Kidney tubule cell (primary cell): ENCODE data around the gene PTPN2.
"Not testable (repeated sequence)": the region's sequence is repeated elsewhere in the genome, so short reads cannot be mapped to it uniquely, and the experiment has no call there.

Experiments used
- DNase-seq: peaks from one replicate; pipeline ENCODE4 v3.0.0-alpha.2; 2018; ENCODE audit warnings: low spot score

PTPN2 gene

DNA sequence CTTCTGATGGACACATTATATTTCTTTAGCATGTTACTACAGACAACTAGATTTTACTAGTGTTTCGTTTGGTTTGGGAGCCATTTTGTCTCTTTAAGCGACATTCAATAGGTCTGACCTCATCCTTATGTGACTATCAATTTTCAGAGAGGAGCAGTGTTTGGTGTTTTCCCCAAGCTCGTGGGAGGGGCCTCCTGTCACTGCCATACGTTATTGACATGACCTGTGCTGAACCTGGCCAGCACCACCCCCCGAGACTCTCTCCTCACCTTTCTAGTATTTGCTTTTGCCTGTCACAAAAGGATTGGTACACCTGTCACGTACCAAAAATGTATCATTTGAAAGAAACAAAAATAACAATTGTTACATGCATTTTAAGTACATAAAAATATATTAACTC is 111.9 kb downstream of the PTPN2 start:
- DNase-seq = no peak

DNA sequence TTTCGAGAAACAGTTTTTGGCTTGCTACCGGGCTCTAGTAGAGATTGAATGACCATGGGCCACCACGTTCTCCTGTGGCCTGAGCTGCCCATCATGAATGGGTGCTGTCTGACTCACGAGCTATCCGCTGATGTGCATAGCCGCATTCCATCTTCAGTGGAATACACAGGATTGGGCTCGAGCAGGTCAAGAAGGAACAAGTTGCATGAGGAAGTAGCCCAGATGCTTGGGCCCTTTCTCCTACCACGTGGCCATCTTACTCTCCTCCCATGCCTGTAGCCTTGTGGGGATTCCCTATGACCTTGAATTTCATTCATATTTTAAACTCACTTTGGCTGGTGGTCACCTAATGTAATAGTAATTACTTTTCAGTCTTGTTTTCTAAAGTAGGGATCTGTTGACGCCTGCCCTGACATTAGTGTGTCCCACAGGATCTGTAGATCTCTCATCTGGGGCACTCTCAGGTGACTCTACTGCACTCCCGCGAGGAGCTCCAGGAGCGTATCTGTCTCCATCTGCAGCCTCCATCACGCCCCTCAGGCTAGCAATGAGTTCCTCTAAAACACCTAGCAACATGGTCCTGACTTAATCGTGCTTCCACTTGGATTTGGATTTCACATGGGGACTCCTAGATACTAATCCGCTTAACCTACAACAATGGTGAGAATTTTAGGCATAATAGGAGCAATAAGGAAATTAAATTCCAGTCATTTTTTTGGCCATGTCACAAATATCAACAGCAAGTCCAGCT is 113.4 kb downstream of the PTPN2 start:
- DNase-seq = no peak

DNA sequence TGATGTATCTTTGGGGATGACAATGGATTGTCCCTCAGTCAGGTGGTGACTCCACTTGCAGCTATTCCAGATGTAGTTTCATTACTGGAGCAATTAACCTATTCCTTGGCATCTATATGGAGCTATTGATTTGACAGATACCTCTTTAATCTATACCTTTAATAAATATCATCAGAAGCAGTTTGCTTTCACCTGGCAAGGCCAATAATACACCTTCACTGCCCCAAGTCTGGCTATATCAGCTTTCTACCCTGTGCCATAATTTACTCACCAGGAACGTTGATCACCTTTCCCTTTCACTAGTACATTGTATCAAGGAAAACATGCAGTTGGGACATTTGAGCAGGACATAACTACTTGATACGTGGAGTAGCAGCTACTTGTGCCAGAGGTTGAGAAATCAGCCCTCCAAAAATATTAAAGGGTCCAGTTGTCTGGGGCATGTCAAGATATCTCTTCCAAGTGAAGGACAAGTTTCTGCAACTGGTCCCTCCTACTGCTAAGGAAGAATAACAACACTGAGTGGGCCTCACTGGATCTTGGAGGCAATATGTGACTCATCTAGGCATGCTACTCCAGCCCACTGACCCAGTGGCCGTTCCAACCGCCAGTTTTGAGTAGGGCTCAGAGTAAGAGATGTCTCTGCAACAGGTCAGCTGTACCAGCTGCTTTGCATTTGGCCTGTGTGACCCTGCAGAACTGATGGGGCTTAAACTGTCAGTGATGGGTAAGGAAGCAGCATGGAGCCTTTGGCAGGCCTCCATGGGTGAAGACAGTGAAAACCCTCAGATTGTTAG is 114.2 kb downstream of the PTPN2 start:
- DNase-seq = no peak

DNA sequence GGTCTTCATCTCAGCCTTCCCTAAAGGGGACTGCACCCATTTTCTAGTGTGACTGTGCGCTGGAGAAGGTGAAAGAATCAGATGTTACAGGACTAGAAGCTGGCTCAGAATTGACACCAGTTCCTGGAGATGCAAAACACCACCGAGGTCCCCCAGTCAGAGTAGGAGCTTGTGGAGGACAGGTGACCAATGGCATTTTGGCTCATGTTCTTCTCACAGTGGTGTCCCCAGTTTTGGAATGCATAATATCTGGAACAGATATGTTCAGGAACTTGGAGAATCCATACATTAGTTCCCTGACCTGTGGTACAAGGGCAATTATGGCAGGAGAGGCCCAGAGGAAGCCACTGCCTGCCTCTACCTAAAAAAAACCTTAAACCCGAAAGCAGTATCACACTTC is 114.9 kb downstream of the PTPN2 start:
- no peak for DNase-seq

DNA sequence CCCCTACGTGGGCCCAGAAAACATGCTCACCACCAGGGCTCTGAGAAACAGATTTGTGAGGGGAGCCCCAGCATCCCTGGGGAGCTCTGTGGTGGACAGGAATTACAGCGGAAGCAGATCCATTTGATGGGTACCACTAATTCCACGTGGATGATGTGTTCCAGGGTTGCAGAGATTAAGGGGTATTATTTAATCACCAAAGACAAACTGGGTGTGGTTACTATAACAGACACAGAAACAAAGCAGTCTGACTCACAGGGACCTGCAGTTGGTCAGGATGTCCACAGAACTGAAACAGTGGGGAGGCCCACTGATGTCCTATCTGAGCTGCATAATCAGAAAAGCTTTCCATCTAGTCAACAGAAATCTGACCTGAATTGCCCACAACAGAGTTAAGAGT is 115.4 kb downstream of the PTPN2 start:
- DNase-seq = no peak

DNA sequence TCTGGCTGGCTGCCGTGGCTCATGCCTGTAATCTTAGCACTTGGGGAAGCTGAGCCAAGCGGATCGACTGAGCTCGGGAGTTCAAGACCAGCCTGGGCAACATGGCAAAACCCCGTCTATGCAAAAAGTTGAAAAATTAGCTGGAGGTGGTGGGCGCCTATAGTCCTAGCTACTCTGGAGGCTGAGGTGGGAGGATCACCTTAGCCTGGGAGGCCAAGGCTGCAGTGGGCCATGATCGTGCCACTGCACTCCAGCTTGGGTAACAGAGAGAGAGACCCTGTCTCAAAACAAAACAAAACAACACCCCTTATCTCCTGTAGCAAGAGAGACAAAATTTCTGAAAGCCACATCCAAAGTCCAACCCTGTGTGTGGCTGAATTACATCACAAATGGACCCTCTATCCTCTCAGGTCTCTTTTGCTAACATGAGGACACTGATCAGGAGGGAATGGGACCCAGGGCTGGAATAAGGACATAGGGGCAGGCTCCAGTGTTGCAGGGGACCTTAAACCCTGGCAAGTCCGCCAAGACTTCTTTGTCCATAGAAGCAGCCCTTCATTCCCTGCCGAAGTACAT is 116.4 kb downstream of the PTPN2 start:
- DNase-seq = no peak

DNA sequence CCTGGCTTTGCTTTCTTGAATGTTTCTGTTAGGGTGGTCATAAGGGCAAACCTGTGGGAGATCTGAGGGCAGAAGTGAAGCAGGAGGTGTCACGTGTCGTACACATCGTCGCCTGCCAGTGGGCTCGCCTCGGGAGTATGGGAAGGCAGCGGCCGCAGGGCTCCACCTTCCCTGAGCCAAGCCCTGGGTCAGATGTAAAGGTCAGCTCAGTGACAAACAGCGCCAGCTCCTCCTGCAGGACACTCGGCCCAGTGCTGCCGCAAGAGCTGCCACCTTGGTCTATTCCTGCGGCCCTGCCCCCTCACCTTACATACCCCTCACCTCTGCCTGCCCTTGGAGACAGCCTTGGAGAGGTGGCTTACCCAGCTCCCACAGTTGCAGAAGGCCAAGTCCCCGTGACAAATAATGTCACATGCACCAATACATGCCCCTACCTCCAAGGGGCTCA is 117.0 kb downstream of the PTPN2 start:
- DNase-seq = no peak

DNA sequence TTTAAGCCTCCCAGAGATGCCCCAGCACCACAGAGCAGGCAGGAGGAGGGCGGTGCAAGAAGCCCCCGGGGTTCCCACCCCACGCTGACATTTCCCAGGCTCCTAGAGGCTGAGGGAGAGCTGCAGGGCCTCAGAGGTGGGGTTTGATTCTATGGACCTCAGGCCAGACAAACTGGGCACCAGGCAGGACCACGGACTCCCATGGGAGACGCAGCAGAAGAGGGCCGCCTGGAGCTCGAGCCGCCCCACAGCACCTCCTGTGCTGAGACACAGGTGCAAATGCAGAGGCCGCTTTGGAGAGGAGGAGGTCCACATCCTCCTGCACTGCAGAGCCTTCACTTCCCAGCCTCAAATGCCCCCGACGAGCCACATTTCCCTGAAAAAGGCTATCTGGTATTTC is 118.5 kb downstream of the PTPN2 start:
- no peak for DNase-seq

DNA sequence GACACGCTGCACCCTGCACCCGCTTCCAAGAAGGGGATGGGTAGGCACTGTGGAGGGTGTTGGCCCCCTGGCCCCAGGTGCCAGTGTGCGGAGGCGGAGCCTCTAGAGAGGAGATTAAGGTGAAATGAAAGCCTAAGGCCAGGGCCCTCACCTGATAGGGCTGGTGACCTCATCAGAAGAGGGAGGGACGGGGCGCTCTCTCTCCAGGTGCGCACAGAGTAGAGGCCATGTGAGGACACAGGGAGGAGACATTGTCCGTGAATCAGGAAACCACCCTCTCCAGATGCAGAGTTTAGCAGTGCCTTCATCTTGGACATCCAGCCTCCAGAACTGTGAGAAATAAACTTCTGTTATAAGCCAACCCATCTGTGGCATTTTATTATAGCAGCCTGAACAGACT is 118.9 kb downstream of the PTPN2 start:
- no peak for DNase-seq

DNA sequence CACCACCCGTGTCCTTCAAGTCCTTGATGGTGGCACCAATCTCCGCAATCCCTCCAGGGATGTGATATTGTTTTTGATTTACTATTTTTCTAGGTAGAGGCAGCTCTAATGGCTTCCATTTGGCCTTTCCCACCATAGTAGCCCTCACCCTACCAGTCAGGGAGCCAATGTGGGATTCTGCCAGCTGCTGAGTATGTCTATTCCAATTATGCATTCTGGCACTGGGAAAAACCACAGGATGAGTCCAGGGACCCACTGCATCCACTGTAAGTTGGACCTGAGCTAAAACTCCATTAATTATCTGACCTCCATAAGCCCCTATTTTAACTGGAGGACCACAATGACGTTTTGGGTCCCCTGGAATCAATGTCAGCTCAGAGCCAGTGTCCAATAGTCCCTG is 125.5 kb downstream of the PTPN2 start:
- not testable (repeated sequence) for DNase-seq

DNA sequence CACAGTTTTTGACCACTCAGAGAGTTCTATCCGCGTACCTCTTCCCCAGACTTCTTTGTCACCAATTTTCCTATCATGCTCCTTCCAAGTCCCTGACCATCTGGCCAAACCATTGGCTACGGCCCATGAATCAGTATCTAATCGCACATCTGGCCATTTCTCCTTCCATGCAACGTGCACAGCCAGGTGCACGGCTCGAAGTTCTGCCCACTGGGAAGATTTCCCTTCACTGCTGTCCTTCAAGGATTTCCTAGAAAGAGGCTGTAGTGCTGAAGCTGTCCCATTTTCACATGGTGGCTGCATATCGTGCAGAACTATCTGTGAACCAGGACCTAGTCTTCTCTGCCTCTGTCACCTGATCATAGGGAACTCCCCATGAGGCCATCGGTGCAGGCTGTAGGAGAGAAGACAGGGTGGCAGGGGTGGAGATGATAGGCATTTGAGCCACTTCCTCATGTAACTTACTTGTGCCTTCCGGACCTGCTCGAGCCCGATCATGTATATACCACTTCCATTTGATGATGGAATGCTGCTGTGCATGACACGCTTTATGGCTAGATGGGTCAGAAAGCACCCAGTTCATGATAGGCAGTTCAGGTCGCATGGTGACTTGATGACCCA is 127.3 kb downstream of the PTPN2 start:
- DNase-seq = not testable (repeated sequence)

DNA sequence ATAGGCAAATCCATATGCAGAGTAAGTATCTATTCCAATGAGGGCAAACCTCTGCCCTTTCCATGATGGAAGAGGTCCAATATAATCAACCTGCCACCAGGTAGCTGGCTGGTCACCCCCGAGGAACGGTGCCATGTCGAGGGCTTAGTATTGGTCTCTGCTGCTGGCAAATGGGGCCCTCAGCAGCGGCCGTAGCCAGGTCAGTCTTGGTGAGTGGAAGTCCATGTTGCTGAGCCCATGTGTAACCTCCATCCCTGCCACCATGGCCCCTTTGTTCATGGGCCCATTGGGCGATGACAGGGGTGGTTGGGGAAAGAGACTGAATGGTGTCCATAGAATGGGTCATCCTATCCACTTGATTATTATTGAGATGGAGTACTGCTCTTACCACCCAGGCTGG is 128.4 kb downstream of the PTPN2 start:
- DNase-seq = not testable (repeated sequence)

DNA sequence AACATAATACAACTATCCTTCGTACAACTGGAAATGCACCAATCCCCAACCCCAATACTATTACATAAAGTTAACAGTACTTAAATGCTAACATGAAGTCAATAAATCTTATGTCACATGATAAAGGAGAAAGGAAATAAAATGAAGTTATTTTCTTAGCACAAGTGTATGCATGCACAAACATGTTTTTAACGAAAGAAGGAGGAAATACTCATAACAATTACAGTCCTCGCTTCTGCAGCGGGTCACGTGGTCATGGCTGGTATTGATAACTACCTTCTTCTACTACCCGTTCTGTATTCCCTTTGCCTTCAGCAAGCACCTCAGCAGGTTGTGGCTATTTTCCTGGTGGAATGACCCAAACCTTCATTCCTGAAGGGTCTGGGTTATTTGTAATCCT is 129.5 kb downstream of the PTPN2 start:
- no peak for DNase-seq

DNA sequence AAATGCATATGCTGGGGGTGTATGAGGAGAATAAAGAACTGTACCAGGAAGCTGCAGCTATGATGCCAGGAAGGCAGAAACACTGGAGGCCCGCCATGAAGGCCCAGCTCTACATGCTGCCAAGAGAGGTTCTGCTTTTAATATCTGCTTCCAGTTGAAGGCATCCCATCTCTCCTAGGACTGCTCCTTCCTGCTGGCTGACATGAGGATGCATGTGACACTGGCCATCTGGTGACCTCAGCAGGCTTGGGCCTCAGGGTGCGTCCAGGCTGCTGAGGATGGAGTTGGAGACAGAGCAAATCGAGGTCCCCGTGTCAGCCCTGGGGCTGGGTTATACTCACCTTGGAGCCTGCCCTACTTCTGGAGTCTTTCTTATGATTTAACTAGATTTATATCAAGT is 132.1 kb downstream of the PTPN2 start:
- DNase-seq = no peak

DNA sequence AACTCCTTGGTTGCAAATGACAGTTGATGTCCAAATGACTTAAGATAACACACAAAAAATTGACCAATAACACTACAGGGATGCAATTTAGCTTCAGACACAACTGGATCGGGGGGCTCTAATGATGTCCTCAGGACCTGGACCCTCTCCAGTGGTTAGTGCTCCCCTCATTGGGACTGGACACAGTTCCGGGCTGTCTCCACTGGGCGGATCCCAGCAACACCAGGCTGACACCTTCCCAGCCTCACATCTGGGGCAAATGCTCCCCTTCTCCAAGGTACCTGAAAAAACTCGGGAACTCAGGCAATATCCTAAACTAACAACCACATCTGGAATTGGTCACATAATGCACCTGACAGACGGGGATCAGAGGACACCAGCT is 132.5 kb downstream of the PTPN2 start:
- no peak for DNase-seq

DNA sequence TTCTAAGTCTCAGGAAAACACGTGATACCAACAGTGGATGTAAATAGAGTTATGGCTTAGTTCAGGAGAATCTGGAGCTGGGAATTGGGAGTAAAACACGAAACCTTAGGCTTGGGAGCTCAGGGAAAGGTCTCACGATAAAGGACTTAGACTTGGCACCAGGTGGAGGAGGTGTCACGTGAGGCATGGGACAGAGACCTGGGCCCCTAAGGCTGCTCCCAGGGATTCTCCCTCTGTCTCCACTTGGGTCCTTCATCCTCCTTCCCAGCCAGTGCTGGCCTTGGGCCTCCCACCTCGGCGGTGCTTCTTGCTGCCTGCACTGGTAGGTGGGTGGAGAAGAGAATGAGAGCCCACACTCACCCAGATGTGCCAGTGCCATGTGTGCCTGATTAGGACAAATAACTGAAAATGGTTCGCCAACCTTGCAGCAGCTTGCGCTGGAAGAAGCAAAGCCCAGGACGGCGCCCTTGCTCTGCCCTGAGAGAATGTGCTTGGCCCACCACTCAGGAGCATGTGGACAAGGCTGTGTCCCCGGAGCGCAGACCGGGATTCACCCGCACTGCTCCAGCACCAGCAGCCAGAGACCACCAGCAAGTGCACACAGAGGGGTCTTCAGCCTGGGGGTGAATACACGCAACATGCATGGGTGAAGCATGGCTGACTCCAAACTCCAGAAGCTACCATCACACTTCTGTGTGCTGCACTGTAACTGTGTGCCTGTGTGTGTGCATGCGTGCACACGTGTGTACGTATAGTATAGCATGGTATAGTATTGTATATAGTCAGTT is 133.1 kb downstream of the PTPN2 start:
- DNase-seq = no peak

DNA sequence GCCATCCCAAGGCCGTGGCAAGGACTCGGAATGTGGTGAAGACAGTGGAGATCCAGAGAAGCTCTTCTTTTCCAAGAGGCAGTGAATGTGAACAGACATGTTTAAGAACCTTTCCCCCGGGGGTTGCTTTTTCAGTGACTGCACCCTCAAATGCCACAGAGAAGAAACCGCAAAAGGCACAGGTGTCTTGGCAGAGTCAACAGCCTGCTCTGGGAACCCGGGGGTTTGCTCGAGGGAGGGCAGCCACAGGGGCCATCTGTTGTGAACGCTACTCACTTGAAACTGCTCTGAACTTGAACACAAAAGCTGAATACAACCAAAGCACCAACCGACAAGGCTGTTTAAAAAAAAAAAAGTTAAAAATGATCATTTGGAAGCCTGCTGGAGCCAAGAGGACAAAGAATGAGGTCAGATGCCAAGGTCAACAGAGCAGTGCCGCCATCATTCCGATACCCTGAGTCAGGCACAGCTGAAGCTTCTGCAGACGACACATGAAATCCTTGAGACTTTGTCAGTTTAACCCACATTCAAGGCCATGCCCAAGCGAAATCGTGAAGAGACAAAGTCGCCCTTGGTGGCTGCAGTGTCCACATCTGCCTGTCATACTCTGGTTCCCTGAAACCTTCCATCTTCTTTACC is 133.8 kb downstream of the PTPN2 start:
- peak; percentile 8 for DNase-seq

DNA sequence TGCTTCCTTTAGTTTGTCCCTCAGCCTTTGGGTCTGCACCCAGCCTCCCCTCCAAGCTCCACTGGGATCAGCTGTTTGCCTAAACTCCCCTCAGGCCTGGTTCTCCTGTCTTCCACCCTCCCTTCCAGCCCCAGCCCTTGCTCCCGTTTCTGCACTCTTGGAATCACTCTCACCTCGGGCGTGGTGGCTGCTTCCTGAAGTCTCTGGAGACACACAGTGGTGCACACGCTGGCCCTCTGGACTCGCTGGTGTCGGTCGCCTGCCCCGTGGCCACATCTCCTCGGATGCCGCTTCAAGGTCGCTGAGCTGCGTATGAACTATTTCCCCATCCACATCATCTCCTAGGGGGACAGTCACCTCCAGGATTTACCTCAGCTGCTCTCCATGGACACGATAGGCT is 134.9 kb downstream of the PTPN2 start:
- no peak for DNase-seq

DNA sequence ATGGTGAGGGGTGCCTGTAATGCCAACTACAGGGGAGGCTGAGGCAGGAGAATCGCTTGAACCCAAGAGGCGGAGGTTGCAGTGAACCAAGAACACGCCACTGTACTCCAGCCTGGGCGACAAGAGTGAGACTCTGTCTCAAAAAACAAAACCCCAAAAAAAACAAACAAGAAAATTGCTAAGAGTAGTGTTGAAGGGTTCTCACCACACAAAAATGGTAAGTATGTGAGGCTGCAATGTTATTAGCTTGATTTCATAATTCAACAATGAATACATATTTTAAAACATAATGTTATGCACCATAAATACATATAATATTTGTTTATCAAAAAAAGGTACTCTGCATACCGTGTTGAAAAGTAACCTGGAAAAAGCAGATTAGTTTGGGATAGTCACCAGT is 135.4 kb downstream of the PTPN2 start:
- no peak for DNase-seq

DNA sequence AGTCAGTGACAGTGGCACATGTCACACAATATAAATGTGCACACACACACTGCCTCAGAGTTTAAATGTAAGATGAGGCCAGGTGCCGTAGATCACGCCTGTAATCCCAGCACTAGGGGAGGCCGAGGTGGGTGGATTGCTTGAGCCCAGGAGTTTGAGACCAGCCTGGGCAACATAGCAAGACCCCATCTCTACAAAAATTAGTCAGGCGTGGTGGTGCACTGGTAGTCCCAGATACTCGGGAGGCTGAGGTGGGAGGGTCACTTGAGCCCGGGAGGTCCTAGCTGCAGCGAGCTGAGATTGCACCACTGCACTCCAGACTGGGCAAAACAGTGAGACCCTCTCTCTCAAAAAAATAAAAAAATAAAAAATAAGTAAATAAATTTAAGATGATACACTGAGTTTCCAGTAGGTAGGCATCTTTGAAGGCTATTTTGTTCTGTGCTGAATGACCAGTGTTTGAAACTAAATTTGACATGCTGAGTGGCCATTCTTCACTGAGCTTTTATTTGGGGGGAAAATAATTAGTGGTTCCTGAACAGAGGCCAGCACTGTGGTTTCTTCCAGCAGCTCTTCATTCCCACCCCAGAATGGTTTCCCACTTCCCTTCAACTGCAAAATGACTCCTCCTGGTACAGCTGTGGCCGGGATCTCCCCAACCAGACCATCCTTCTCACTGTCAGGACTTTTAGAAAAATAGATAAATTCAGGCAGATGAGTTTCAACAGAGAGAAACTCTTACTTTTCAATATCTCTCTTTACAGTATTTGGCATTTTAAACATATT is 136.3 kb downstream of the PTPN2 start:
- no peak for DNase-seq
